NK-92 treated with Interleukin-12 subunit alpha and Interleukin-12 subunit beta, amount 100 ng/mL, for 24 hours (cell line): ENCODE results near the gene RBBP5.

Source experiments
- DNase-seq: peaks from one replicate; lab custom pipeline; 2025; lab: John Stamatoyannopoulos, UW

RBBP5 gene

DNA sequence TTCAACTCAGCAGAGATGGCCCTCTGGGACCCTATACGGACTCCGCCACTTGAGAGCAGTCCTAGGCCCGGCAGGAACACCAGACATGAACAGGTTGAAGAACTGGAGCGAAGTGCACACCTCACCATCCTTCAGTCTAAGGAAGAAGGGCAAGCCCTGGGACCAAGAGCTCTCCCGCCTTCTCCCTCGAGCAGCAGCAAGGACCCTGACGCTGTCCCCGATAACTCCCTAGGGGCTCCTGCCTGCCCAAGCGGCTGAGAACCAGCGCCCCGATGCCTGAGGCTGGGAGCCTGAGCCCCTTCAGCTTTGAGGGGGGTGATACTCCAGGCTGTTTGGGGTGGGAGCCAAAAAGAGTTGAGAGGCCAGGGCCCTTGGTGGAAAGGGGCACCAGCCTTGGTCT is 47.7 kb downstream of the RBBP5 start:
- DNase-seq, result no peak

- no peak for DNase-seq
These were observed 48.3 kb downstream of the RBBP5 start for GRCh38 chr1:205073511-205073910.

DNA sequence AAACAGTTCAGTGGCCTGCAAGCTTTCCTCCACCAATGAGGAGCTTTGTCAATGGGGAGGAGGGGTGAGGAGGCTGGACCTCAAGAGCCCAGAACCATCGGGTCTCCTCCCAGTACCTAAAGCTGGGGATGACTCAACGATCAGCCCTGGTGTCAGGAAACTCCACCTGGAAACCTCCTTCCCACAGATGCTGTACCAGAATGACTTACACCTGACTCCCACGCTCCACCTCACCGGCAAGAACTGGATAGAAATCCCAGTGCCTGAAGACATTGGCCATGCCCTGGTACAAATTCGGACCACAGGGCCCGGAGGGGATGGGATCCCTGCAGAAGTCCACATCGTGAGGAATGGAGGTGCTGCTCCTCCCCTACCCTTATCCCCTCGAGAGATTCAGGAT is 48.9 kb downstream of the RBBP5 start:
- no peak for DNase-seq

DNA sequence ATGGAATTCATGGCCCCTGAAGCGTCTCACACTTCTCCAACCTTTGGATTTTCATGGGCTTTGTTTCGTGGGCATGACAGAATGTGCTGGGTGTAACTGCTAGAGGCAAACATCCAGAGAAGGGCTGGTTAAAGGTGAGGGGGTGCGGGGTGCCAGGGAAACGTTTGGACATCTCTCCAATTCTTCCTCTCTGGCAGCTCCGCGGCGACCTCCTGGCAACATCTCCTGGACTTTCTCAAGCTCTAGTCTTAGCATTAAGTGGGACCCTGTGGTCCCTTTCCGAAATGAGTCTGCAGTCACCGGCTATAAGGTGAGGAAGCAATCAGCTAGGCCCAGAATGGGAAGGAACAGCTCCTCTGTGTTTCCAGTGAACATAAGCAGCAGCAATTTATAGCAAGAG is 49.5 kb downstream of the RBBP5 start:
- DNase-seq, result no peak

GRCh38 chr1:205071801-205072200 is 50.0 kb downstream of the RBBP5 start:
- DNase-seq, result no peak

GRCh38 chr1:205071028-205071409 is 50.8 kb downstream of the RBBP5 start:
- no peak for DNase-seq

DNA sequence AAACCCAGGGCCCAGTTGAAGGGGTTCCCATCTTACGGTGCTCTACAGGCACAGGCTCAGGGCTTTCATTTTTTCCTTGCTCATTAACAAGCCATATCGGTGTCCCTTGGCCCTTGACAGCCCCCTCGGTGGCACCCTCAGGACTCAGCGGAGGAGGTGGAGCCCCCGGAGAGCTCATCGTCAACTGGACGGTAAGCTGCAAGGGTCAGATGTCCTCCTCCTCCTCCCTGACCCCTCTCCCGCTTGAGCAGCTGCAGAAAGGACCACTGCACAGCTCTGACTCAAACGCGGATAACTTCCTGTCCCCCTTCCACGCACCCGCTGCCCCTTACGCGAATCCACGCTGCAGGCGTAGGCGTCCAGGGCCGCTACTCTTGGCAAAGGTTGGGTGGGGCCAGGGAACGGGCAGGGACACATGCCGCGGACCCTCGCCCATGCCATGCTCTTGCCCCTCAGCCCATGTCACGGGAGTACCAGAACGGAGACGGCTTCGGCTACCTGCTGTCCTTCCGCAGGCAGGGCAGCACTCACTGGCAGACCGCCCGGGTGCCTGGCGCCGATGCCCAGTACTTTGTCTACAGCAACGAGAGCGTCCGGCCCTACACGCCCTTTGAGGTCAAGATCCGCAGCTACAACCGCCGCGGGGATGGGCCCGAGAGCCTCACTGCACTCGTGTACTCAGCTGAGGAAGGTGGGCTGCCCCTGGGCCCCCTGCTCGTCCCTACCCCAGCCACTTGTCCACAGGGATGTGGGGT is 52.2 kb downstream of the RBBP5 start:
- no peak for DNase-seq

DNA sequence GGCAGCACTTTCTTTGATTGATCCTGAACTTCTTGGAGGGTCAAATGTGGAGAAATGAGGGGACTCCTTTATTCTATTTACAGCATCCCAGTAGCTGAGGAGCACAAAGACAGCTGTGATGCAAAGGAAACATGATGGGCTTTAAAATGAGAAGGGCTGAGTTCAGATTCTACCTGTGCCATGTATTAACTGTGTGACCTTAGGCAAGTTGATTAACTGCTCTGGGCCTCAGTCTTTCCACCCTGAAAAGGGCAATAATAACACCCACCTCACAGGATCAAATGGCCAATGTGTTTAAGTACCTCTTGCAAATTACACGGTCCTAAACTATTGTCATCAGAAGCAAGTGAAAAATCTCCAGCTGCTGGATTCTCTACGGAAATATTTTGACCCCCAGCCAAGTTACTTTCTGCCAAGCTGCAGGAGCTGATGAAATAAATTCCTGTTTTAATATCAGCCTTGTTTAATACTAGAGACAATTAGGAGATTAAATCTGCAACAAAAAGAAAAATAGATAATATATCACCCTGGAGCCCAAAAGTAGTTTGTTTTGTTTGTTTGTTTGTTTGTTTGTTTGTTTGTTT is 53.2 kb downstream of the RBBP5 start:
- no peak for DNase-seq

- no peak for DNase-seq
These were observed 53.8 kb downstream of the RBBP5 start for GRCh38 chr1:205068001-205068400.

DNA sequence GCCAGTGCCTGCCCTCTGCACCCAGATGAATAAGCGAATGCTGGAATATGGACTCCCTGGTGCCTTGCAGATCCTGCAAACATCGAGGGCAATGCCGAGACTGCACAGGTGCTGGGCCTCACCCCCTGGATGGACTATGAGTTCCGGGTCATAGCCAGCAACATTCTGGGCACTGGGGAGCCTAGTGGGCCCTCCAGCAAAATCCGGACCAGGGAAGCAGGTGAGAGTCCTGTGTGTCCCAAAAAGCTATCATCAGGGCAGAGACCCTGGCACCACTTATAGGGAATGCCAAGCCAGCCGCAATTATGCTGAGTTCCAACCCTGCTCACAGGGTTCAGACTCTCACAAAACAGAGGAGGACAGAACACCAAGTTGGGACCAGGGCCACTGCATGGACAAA is 54.7 kb downstream of the RBBP5 start:
- no peak for DNase-seq

GRCh38 chr1:205066141-205066818 is 55.5 kb downstream of the RBBP5 start:
- no peak for DNase-seq

- no peak for DNase-seq
These were observed 56.1 kb downstream of the RBBP5 start for GRCh38 chr1:205065666-205066065.

DNA sequence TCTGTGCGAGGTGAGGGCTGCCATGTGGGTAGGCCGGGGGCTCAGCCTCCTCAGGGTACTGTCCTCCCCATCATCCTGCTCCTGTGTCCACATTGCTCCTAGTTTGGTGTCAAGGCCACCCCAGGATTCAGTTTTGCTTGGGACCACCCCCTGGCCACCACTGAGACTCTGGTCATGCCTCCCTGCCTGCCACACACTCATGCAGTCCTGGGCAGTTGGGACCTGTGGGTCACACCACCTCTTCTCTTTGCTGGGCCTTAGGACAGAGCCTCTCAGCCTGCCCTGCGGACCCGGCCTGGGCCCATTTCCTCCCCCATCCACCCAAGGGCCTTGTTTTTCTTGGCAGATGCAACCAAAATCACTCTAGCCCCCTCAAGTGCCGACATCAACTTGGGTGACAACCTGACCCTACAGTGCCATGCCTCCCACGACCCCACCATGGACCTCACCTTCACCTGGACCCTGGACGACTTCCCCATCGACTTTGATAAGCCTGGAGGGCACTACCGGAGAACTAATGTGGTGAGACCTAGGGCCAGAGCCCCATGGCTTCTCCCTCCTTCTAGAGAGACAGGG is 56.9 kb downstream of the RBBP5 start:
- DNase-seq, result no peak

DNA sequence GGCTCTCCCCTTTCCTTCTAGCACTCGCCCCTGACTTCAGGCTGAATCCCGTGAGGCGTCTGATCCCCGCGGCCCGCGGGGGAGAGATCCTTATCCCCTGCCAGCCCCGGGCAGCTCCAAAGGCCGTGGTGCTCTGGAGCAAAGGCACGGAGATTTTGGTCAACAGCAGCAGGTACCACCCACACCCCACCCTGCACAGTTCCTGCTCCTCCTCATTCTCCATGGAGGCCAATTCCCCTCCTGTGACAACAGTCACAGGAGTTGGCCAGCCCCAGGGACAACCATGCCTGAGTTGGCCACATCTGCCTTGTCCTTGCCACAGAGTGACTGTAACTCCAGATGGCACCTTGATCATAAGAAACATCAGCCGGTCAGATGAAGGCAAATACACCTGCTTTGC is 57.5 kb downstream of the RBBP5 start:
- DNase-seq, result no peak

GRCh38 chr1:205062895-205063294 is 58.9 kb downstream of the RBBP5 start:
- DNase-seq, result no peak

DNA sequence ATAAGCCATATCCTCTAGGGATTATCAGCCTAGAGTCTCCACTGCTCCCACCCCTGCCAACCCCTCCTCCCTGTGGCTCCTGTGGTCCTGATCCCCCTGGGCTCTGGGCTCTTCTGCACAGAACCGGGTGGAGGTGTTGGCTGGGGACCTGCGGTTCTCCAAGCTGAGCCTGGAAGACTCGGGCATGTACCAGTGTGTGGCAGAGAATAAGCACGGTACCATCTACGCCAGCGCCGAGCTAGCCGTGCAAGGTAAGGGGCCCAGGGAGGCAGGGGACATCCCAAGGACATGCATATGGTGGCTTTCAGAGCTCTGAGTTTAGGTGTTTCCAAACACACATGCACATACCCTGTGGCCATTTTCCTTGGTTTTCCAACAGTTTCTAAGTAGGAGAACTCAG is 59.5 kb downstream of the RBBP5 start:
- no peak for DNase-seq

- DNase-seq, result no peak
These were observed 60.1 kb downstream of the RBBP5 start for GRCh38 chr1:205061665-205062069.

DNA sequence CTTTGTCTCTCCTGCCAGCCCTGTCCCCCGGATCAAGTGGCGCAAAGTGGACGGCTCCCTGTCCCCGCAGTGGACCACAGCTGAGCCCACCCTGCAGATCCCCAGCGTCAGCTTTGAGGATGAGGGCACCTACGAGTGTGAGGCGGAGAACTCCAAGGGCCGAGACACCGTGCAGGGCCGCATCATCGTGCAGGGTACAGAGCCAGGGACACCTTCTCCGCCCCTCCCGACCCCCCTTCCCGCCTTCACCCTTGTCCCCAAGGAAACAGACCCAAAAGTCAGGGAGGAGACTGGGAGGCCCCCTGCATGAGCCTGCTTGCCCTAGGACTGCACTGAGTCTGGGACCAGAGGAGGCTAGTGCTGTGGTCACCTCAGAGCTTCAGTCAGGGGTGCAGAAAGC is 60.6 kb downstream of the RBBP5 start:
- no peak for DNase-seq

GRCh38 chr1:205060746-205061145 is 61.0 kb downstream of the RBBP5 start:
- DNase-seq, result no peak

GRCh38 chr1:205059660-205060059 is 62.1 kb downstream of the RBBP5 start:
- no peak for DNase-seq

GRCh38 chr1:205058853-205059252 is 62.9 kb downstream of the RBBP5 start:
- no peak for DNase-seq

GRCh38 chr1:205057808-205058575 is 63.8 kb downstream of the RBBP5 start:
- DNase-seq, result no peak
